Stimulated activated CD4-positive, alpha-beta T cell treated with anti-CD3 and anti-CD28 coated beads, Interleukin-2, amount 100 ng/mL, for 48 hours (primary cell): ENCODE data around the gene KCTD1.

Experiments
- DNase-seq, 2 donors: peaks; one replicate each; pipeline ENCODE4 v3.0.0-alpha.2; 2020

Gene KCTD1

DNA sequence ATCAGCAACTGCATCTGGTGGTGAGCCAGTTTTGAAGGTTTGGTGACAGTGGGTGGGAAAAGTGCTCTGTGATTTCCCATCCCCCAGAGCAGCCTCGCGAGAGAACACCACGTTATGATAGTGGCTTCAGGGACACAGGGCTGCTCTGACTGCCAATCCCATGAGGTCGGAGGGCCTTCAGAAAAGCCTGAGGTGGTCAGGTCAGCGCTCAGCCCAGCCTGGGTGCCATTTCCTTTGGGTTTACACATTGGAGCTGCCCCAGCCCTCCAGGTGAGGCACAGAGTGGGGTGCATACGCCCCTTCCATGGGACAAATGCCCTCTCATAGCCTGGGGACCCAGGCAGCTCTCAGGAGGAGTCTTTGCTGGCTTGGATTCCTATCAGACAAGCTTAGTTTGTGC lies 126.8 kb downstream of the KCTD1 start:
- no peak for DNase-seq

DNA sequence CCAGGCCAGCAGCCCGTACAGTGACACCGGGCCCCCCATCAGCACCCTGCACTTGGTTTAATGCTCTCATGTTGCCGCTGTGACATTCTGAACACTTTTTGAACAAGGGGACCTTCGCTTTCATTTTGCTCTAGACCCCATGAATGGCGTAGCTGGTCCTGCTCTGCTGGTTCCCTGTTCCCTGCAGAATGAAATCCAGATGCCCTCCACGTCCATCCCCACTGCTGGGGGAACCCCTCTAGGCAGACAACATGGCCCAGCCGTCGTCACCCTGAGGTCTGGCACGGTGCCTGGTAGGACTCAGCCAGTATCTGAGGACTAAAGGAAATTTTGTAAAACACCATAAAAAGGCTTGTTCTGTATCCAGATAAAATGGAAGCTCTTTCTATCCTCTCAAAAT lies 128.6 kb downstream of the KCTD1 start:
- no peak for DNase-seq

DNA sequence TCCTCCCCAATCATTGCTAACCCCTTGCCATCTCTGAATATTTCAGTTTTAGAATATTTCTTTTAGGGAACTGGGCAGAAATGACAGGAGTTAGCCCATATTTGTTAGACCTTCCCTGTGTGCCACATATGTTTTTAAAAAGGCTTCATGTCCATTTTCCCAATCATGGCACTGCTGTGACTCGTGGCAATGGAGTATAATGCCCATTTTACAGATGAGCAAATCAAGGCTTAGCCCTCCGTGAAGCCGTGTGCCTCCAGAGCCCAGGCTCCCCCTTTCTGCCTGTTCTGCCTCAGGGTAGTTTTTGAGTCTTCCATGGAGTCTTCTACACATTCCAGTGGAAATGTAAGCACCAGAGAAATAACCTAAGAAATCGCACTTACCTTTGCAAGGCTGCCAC lies 130.1 kb downstream of the KCTD1 start:
- no peak for DNase-seq

DNA sequence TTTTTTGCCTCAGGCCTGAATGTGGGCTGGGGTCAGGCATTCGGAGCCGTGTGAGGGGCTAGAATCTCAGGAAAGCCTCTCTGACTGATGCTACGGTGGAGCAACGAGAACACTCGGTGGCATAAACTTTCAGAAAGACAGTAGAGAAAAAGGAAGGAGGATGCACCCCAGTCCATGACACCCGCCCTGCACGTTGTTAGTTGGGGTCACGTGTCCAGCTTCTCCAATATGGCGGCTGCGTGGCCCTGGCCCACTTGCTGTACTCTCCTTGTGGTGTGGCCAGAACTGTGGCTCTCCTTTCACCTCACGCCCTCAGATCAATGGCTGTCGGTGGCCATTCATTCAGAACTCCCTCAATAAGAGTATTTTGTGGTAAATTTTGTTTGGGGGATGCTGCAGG lies 131.2 kb downstream of the KCTD1 start:
- no peak for DNase-seq

DNA sequence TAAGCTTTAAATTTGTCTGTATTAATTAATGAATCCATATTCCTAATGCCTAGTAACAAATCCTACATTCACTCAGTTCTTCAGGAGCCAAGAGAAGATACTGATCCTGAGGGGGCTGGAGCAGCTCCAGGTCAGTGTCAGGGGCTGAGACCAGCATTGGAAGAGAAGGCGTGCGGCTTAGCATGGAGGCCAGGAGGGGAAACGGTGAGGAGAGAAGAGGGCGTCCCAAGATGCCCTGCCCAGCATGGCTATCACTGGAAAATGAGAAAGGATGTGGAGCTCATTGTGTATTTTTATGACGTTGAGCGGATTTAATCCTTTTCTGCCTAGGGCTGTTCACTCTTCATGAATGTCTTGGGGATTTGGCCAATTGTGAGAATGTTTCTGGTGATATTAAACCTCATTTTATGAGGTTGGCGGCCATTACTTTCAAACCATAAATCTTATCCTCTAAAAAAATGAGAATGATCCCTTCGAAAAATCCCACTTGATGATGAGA lies 131.7 kb downstream of the KCTD1 start:
- no peak for DNase-seq

DNA sequence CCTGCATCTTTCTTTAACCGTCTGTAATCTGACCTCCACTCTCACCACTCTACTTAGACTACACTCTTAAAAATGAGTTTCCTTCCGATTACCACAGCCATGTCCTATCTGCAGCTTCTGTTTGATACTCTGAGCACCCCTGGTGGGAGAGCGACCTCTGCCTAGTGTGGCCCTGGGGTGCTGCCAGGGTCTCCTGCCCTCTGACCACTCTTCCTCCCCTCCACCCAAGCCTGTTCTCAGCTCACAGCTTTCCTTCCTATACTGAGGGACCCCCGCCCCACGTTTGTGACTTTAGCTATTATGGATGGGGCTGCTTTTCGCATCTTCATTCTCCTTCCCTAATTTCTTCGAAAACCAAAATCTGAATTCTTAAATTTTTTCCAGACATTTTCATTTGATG lies 132.7 kb downstream of the KCTD1 start:
- no peak for DNase-seq

DNA sequence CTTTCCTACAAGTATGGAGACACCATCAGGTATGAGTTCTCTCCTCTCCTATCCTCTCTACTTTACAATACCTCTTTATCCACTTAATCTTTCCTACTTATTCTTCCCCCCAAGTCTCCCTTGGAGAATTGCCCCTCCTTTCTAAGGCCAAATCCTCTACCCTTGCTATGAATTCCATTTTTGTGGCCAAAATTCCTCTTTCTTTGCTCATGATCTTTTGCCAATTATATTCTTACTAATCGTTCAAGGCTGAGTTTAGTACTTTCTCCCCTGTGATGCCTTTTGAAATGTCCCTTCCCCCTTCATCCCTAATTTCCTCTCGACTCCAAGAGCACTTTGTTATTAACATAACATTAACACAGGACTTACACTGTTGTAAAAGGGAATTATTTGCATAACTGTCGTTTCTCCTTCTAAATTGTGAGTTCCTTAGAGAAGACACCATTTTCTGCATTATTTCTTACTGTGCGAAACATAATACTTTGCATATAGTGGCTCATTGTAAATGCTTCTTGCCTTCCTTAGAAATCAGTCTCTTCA lies 133.4 kb downstream of the KCTD1 start:
- DNase-seq: no peak

DNA sequence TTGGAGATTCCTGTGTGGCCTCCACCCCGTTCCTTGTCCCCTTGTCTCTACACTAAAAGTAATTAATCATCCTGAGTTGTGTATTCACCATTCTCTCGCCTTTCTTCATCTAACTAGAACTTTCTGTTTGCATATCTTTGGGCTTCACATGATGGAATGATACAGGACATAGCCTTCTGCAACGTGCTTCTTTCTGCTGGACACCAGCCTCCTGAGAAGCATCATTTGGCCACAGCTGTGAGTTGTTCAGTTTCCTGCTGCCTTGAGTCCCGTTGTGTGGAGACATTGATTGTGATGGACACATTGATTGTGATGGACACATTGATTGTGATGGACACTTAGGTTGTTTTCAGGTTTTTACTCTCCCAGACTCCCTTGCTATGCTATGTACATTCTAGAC lies 139.3 kb downstream of the KCTD1 start:
- DNase-seq: no peak

DNA sequence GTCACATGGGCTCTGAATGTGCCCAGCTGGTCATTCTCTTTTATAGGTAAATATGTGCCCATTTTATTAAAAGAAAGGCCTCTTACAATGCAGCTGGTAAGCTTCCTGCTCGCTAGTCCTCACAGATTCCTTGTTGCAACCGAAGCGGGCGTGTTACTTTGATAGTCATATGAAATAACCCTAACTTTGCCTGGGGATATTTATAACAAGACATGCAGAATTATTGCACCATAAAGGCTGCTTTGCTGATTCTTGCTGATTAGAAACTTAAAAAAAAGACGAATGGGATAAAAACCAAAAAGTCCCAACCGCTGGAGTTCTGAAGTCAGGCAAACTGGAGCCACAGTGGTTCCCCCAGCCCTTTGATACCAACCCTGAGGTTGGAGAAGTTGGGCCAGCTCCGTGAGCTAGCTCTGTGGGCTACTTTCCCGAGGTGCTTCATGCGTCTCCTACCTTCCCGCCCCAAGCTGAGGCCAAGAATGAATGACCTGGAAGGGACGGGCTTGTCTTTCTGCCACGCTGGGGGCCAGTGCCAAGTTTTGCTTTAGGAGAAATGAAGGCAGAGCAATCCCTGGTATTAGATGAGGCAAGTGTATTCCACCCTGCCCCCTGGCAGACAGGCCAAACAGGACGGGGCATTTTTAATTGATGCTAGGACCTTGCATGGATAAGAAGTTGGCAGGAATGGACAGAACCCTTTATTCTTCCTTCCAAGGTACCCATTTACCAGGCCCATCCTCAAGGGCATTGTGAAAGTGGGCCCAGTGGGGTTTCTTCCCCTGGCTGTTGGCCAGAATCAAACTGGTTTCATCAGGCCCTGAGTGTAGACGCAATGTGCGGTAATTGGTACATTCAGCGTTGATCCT lies 140.4 kb downstream of the KCTD1 start:
- no peak for DNase-seq

DNA sequence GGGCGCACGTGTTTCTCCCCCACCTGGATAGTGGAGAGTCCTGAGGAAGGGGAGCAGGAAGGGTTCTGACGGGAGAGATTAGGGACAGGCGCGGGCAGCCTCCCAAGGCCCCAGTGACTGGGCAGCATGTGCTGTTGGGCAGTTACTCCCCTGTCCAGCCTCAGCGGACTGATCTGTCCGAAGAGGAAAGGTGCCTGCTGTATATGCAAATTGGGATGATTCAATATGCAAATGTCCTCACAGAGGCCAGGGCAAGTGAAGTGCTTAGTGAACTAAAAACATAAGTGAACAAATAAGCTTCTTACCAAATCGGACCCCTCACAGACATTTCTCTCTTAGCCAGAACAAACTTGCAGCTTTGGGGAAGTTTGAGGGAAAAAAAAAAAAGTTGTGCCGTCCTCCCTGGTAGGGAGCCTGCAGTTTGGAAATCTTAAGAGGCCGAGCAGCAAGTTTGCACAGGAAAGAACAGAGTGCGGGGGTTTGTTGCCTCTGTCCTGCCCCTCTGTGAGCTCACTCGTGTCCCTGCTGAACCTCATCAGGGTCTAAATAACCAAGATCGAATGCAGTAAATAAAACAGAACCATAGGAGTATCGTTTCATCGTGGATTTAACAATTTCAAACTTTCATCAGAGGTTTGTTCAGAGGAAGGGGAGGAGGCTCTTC lies 141.4 kb downstream of the KCTD1 start:
- no peak for DNase-seq

DNA sequence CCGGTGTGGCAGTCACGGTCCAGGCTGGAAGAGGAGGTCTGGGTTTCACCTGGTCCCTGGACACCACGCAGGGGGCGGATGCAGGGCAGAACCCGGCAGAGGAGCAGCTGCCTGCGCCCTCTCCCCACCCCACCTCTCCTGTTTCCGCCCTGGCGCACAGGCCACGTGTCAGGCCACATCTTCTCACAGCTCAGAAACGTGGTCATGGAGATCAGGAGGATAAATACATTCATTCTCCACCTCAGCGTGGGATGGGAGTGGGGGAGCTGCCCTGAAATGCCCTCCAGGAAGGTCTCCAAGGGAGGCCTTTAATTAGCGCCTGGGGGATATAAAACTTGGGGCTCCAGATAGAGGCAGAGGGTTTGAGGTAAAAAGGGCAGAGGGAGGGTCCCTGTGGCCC lies 142.0 kb downstream of the KCTD1 start:
- no peak for DNase-seq

DNA sequence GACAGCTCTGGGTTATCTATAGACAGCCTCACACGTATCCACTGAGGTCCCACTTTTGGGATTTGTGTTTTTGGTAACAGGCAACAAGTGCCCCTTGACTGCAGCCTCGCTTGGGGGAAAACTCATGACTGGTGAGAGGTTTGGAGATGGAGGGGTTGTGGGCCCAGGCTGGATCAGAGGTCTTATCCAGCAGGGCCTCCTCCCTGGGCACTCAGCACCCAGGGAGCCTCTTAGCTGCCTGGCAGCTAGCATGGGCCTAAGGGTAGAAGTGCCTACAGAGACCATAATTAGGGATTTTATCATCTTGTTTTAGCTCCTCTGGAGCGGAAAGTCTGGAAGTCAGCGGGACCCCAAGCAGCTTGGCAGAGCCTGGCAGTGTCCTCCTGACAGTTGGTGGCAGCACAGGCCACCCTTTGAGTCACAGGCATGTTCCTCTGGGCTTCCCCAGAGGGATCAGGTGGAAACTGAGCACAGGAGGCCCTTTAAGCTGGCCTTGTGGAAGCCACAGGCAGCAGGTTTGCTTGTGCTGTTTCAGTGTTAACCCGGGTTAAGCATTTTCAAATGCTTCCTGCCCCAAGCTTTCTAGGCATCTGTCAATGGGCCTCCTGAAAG lies 143.1 kb downstream of the KCTD1 start:
- no peak for DNase-seq
